Uterine smooth muscle cell (primary cell): Measurements from ENCODE around the gene RAB32. TPM values are rescaled to one million over a fixed set of nuclear protein-coding genes. Genes with fewer than 3 reads are reported as not detected.

Experiments used
- total RNA-seq: library from RNA; depleted of rRNA; stranded (reverse); fragments of >200 nt; gene quantifications from 2 replicates; pipeline ENCODE4 v1.2.3, GENCODE V29; 2014

Gene RAB32
- 161 and 163 TPM in 2 replicates for total RNA-seq

GRCh38 chr6:146543211-146543939, at the start of gene RAB32:
RAB32 (plus strand) TSS chr6:146543833; CDS start chr6:146543872, 39 bp downstream.

GRCh38 chr6:146598772-146599405, 55.3 kb downstream of the RAB32 start, which contains the start of gene ADGB:
ADGB (plus strand) TSS chr6:146598972; CDS start chr6:146599041, 69 bp downstream.

Other genes with a start within 250 kb of the RAB32 start
- not detected in 2 replicates for gene ADGB, start 55.1 kb downstream of the RAB32 start, total RNA-seq